ENCODE results near the gene CCR5. TPM values are rescaled to one million over a fixed set of nuclear protein-coding genes. Genes with fewer than 3 reads are reported as not detected.

CCR5 gene
- total RNA-seq, 4 donors from 2014 or later, result 1.1 to 3.7 (median 1.4) TPM; not detected in 1

DNA sequence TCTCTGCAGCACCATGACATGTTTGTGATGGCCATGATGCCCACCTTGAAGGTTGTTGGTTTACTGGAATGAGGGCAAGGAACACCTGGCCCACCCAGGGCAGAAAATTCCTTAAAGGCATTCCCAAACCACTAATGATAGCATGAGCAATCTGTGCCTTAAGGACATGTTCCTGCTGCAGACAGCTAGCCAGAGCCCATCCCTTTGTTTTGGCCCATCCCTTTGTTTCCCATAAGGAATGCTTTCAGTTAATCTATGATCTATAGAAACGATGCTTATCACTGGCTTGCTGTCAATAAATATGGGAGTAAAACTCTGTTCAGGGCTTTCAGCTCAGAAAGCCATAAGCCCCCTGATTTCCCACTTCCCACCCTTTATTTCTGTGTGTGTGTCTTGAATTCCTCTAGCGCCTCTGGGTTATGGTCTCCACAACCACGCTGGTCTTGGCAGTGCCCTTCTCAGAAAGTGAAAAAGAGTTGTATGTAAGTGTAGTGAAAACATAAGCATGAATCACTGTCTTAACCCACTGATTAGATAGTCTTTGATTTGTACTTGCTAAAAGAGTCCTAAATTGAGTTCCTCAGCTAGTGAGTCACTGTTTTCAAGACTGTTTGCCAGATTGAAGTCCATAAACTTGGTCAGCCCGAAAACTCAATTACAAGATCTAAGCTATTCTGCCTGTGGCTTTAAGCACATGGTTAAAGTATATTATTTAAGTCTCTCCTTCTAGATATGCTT, 35.8 kb upstream of the CCR5 start:
- in situ Hi-C loops (cut with MboI; ENCODE audit: low pct_ligation_motif_present in 1 of 4, low pct_unique_long_range_greater_than_20kb in 1 of 4, low sequenced_read_pairs in 3 of 4), result no loop called here
- intact Hi-C loops (cut with DNase I; ENCODE audit: low total_unique reads), result no loop called here
- TF ChIP-seq, protein P1, sequence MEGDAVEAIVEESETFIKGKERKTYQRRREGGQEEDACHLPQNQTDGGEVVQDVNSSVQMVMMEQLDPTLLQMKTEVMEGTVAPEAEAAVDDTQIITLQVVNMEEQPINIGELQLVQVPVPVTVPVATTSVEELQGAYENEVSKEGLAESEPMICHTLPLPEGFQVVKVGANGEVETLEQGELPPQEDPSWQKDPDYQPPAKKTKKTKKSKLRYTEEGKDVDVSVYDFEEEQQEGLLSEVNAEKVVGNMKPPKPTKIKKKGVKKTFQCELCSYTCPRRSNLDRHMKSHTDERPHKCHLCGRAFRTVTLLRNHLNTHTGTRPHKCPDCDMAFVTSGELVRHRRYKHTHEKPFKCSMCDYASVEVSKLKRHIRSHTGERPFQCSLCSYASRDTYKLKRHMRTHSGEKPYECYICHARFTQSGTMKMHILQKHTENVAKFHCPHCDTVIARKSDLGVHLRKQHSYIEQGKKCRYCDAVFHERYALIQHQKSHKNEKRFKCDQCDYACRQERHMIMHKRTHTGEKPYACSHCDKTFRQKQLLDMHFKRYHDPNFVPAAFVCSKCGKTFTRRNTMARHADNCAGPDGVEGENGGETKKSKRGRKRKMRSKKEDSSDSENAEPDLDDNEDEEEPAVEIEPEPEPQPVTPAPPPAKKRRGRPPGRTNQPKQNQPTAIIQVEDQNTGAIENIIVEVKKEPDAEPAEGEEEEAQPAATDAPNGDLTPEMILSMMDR (IDR thresholded peaks at IDR 0.05), result no peak
- TF ChIP-seq POLR2A (IDR thresholded peaks at IDR 0.05), result no peak
- TF ChIP-seq EP300 (IDR thresholded peaks at IDR 0.05; ENCODE audit: low read depth), result no peak
- TF ChIP-seq POLR2AphosphoS5 (IDR thresholded peaks at IDR 0.05), result no peak
- WGBS, 2 donors (ENCODE audit: low coverage in 1 of 2), result 33 to 50% methylated on average over 4 of the region's 4 CpGs
- DNase-seq, result no peak
- Histone ChIP-seq H3K27me3 (no peaks in the 10 kb centered on the region), H3K4me1 (peaks cover 0 to 6% (median 0%) of the 10 kb centered on the region in 4 donors), H3K9me3 (peaks cover 10 to 17% of the 10 kb centered on the region in 2 donors), H3K27ac (no peak overlapping the region), H3K36me3 (no peaks in the 10 kb centered on the region), H3K4me3 (no peak overlapping the region)

DNA sequence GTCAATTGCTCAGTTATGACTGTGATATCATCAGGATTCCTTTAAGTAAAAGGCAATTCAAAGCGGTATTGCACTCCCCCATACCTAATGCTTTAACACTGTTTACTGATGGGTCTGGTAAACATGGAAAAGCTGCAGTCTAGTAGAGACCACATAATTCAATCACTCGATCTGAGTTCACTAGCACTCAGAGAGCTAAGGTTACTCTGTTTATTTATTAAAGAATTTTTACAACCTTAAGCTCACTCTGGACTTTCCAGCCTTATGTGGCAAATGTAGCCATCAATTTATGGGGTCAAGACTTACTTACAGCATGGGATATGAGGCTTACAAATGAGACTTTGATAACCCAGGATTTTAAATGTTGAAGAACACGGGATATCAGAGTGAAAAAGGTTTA, 35.2 kb upstream of the CCR5 start:
- H3K27ac ChIP-seq, result no peak overlapping the region
- peaks cover 0 to 6% (median 0%) of the 10 kb centered on the region in 4 donors for H3K4me1 ChIP-seq
- H3K9me3 ChIP-seq, result peaks cover 10 to 21% of the 10 kb centered on the region in 2 donors
- TF ChIP-seq POLR2AphosphoS5 (IDR thresholded peaks at IDR 0.05) (no peak), EP300 (IDR thresholded peaks at IDR 0.05; ENCODE audit: low read depth) (no peak), POLR2A (IDR thresholded peaks at IDR 0.05) (no peak)
- TF ChIP-seq, protein P1 (IDR thresholded peaks at IDR 0.05), result no peak
- H3K4me3 ChIP-seq, result no peak overlapping the region
- WGBS, 2 donors (ENCODE audit: low coverage in 1 of 2), result 37 to 58% methylated on average over 3 of the region's 3 CpGs
- no peaks in the 10 kb centered on the region for H3K36me3 ChIP-seq
- intact Hi-C loops (cut with DNase I; ENCODE audit: low total_unique reads) (no loop called here), in situ Hi-C loops (cut with MboI; ENCODE audit: low pct_ligation_motif_present in 1 of 4, low pct_unique_long_range_greater_than_20kb in 1 of 4, low sequenced_read_pairs in 3 of 4) (no loop called here)
- H3K27me3 ChIP-seq, result no peaks in the 10 kb centered on the region
- DNase-seq, result no peak

DNA sequence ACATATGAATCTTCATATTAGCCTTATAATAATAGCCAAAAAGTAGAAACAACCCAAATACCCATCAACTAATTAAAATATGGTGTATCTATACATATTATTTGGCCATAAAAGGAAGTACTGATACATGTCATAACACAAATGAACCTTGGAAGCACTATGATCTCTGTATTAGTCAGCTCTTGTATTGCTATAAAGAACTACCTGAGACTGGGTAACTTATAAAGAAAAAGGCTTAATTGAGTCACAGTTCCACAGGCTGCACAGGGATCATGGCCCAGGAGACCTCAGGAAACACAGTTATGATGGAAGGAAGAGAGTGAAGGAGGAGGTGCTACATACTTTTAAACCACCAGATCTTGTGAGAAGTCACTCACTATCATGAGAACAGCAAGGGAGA, 32.8 kb upstream of the CCR5 start:
- no peak for TF ChIP-seq EP300 (IDR thresholded peaks at IDR 0.05; ENCODE audit: low read depth)
- TF ChIP-seq POLR2A (IDR thresholded peaks at IDR 0.05), result no peak
- TF ChIP-seq, protein P1 (IDR thresholded peaks at IDR 0.05), result no peak
- no peak for TF ChIP-seq POLR2AphosphoS5 (IDR thresholded peaks at IDR 0.05)
- peaks cover 0 to 6% (median 0%) of the 10 kb centered on the region in 4 donors for H3K4me1 ChIP-seq
- H3K27me3 ChIP-seq, result no peaks in the 10 kb centered on the region
- no peaks in the 10 kb centered on the region for H3K36me3 ChIP-seq
- in situ Hi-C loops (cut with MboI; ENCODE audit: low pct_ligation_motif_present in 1 of 4, low pct_unique_long_range_greater_than_20kb in 1 of 4, low sequenced_read_pairs in 3 of 4) (no loop called here), intact Hi-C loops (cut with DNase I; ENCODE audit: low total_unique reads) (no loop called here)
- peaks cover 10 to 21% of the 10 kb centered on the region in 2 donors for H3K9me3 ChIP-seq
- no peak for DNase-seq
- no peak overlapping the region for H3K4me3 ChIP-seq
- no peak overlapping the region for H3K27ac ChIP-seq

DNA sequence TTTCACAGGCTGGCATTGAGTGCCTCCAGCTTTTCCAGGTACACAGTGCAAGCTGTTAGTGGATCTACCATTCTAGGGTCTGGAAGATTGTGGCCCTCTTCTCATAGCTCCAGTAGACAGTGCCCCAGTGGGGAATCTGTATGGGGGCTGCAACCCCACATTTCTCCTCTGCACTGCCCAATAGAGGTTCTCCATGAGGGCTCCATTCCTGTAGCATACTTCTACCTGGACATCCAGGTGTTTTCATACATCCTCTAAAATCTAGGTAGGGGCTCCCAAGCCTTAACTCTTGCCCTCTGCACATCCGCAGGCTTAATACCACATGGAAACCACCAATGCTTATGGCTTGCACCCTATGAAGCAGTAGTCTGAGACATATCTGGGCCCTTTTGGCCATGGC, 31.9 kb upstream of the CCR5 start:
- Histone ChIP-seq H3K9me3 (peaks cover 10 to 21% of the 10 kb centered on the region in 2 donors), H3K4me3 (no peak overlapping the region), H3K36me3 (no peaks in the 10 kb centered on the region), H3K4me1 (peaks cover 0 to 6% (median 0%) of the 10 kb centered on the region in 4 donors), H3K27me3 (no peaks in the 10 kb centered on the region), H3K27ac (no peak overlapping the region)
- WGBS, 2 donors (ENCODE audit: low coverage in 1 of 2), result 100% methylated on average over 1 of the region's 1 CpG; no CpG with 5 or more reads in 1 of the 2 donors
- in situ Hi-C loops (cut with MboI; ENCODE audit: low pct_ligation_motif_present in 1 of 4, low pct_unique_long_range_greater_than_20kb in 1 of 4, low sequenced_read_pairs in 3 of 4) (no loop called here), intact Hi-C loops (cut with DNase I; ENCODE audit: low total_unique reads) (no loop called here)
- no peak for TF ChIP-seq EP300 (IDR thresholded peaks at IDR 0.05; ENCODE audit: low read depth)
- no peak for TF ChIP-seq POLR2A (IDR thresholded peaks at IDR 0.05)
- no peak for TF ChIP-seq POLR2AphosphoS5 (IDR thresholded peaks at IDR 0.05)
- TF ChIP-seq, protein P1 (IDR thresholded peaks at IDR 0.05), result no peak
- DNase-seq, result no peak

Data from transverse colon (tissue), 4 donors.